Keratinocyte (primary cell): ENCODE results near the gene RHCE. TPM values are rescaled to one million over a fixed set of nuclear protein-coding genes. Genes with fewer than 3 reads are reported as not detected.

Experiments used
- DNase-seq: peaks from one replicate; pipeline ENCODE4 v3.0.0-alpha.2; 2011; ENCODE audit warnings: low read depth, missing footprints, low spot score
- FAIRE-seq: peaks from 2 replicates; lab custom pipeline; 2011; peaks lifted over from hg19 to GRCh38; lab: Jason Lieb, UNC
- H2AFZ ChIP-seq: 2 replicates; pipeline ENCODE4 v1.6.0; 2012; ENCODE audit warnings: low read length, control low read depth, inconsistent platforms; ENCODE audit not compliant: control insufficient read depth
- H3K27ac ChIP-seq: 2 replicates; pipeline ENCODE4 v1.5.1; 2011; ENCODE audit warnings: low read length; ENCODE audit not compliant: control insufficient read depth, insufficient read depth
- H3K27me3 ChIP-seq: 3 replicates; pipeline ENCODE4 v1.6.0; 2011; ENCODE audit warnings: low read length; ENCODE audit not compliant: control insufficient read depth, insufficient read depth; ENCODE audit errors: extremely low read depth
- H3K36me3 ChIP-seq, 2 experiments: 2 replicates in 1 of 2; 3 replicates in 1 of 2; pipeline ENCODE4 v1.5.1; 2011; ENCODE audit warnings: low read length in 2 of 2, mild to moderate bottlenecking in 1 of 2; ENCODE audit not compliant: control insufficient read depth in 2 of 2, insufficient read depth in 2 of 2; ENCODE audit errors: extremely low read depth in 1 of 2
- H3K4me1 ChIP-seq: 3 replicates; pipeline ENCODE4 v1.5.1; 2011; ENCODE audit warnings: low read length; ENCODE audit not compliant: control insufficient read depth, insufficient read depth; ENCODE audit errors: extremely low read depth
- H3K4me2 ChIP-seq: 3 replicates; pipeline ENCODE4 v1.6.0; 2011; ENCODE audit warnings: low read depth, low read length; ENCODE audit not compliant: control insufficient read depth, insufficient read depth; ENCODE audit errors: extremely low read depth
- H3K4me3 ChIP-seq, 3 experiments: fragments of 200-600 bp in 1 of 3; sonication (generic) in 1 of 3; 2 replicates in 2 of 3; 3 replicates in 1 of 3; pipeline ENCODE4 v1.5.1; 2011 to 2016; ENCODE audit warnings: low read length in 3 of 3, mild to moderate bottlenecking in 3 of 3, control low read depth in 2 of 3, inconsistent platforms in 1 of 3, low read depth in 1 of 3, mixed read lengths in 1 of 3, mixed run types in 1 of 3, moderate library complexity in 1 of 3; ENCODE audit not compliant: control insufficient read depth in 2 of 3, insufficient read depth in 2 of 3; ENCODE audit errors: extremely low read depth in 1 of 3
- H3K79me2 ChIP-seq: 2 replicates; pipeline ENCODE4 v1.6.0; 2012; ENCODE audit warnings: low read length; ENCODE audit not compliant: control insufficient read depth, insufficient read depth
- H3K9ac ChIP-seq: 3 replicates; pipeline ENCODE4 v1.6.0; 2011; ENCODE audit warnings: low read length; ENCODE audit not compliant: control insufficient read depth, insufficient read depth; ENCODE audit errors: extremely low read depth
- H3K9me1 ChIP-seq: 3 replicates; pipeline ENCODE4 v1.6.0; 2011; ENCODE audit warnings: low read length; ENCODE audit not compliant: control insufficient read depth, insufficient read depth; ENCODE audit errors: extremely low read depth
- H3K9me3 ChIP-seq: 2 replicates; pipeline ENCODE4 v1.5.1; 2012; ENCODE audit warnings: low read depth, low read length; ENCODE audit not compliant: control insufficient read depth
- H4K20me1 ChIP-seq: 3 replicates; pipeline ENCODE4 v1.6.0; 2011; ENCODE audit warnings: low read length; ENCODE audit not compliant: control insufficient read depth, insufficient read depth; ENCODE audit errors: extremely low read depth
- CTCF ChIP-seq, 3 experiments: IDR thresholded peaks in 1 of 3; conservative IDR thresholded peaks in 1 of 3; optimal IDR thresholded peaks in 1 of 3; 2 replicates in 2 of 3; 3 replicates in 1 of 3; pipeline versions ENCODE3 to v1.5.1; 2011; ENCODE audit warnings: low read length in 3 of 3, mild to moderate bottlenecking in 3 of 3, moderate library complexity in 2 of 3, control low read depth in 1 of 3, inconsistent platforms in 1 of 3; ENCODE audit not compliant: insufficient read depth in 2 of 3; ENCODE audit errors: extremely low read depth in 1 of 3
- EZH2 ChIP-seq: IDR thresholded peaks from one replicate; pipeline ENCODE4 v1.6.1; 2012; ENCODE audit warnings: inconsistent platforms, mild to moderate bottlenecking, low read length, moderate library complexity
- dilution Hi-C: fragments of 300-500 bp; cut with MboI; formaldehyde crosslinking; loops from one replicate; pipeline ENCODE4 v1.7.0; 2020; ENCODE audit warnings: low sequenced_read_pairs; ENCODE audit not compliant: extremely low pct_ligation_motif_present
- polyA plus RNA-seq, 5 experiments: library from polyadenylated mRNA; depleted of rRNA in 3 of 5; stranded (reverse) in 3 of 5; stranded (forward) in 1 of 5; unstranded in 1 of 5; fragments of >200 nt; gene quantifications; 1 replicate in 1 of 5; 2 replicates in 3 of 5; 3 replicates in 1 of 5; pipeline versions ENCODE4 v1.2.1 to v1.2.3, GENCODE V29; 2011 to 2012; ENCODE audit warnings: missing spikeins in 2 of 5, low read depth in 1 of 5, low replicate concordance in 1 of 5

Gene RHCE
- polyA plus RNA-seq, 1 donor (not counting 4 experiments of a cell fraction or from before 2014, with no cell fraction given): 0.20 TPM

- no peak for FAIRE-seq
- Histone ChIP-seq H3K9me1 (peaks cover 2% of the 10 kb centered on the region), H3K27me3 (no peaks in the 10 kb centered on the region), H3K36me3 (peaks cover 10 to 16% of the 10 kb centered on the region in 2 experiments), H3K27ac (peak overlapping the region; percentile 22), H3K9me3 (no peaks in the 10 kb centered on the region), H3K4me3 (no peak overlapping the region), H3K4me1 (peaks cover 23% of the 10 kb centered on the region), H3K79me2 (no peaks in the 10 kb centered on the region), H2AFZ (no peak overlapping the region), H3K4me2 (peak overlapping the region; percentile 17), H4K20me1 (no peaks in the 10 kb centered on the region), H3K9ac (peak overlapping the region; percentile 11)
- DNase-seq: no peak
- no peak for TF ChIP-seq EZH2
- no peak for TF ChIP-seq CTCF (optimal IDR thresholded peaks at IDR 0.05 in 1 of 3, IDR thresholded peaks at IDR 0.05 in 1 of 3, conservative IDR thresholded peaks at IDR 0.05 in 1 of 3; ENCODE audit: extremely low read depth in 1 of 3, insufficient read depth in 2 of 3, low read length in 3 of 3)
- dilution Hi-C loops: no loop called here
Measured at GRCh38 chr1:25355841-25356395, 64.7 kb downstream of the RHCE start.

GRCh38 chr1:25349606-25350005, 71.0 kb downstream of the RHCE start:
- H3K4me3 ChIP-seq: no peak overlapping the region
- no peak overlapping the region for H2AFZ ChIP-seq
- TF ChIP-seq CTCF (optimal IDR thresholded peaks at IDR 0.05 in 1 of 3, IDR thresholded peaks at IDR 0.05 in 1 of 3, conservative IDR thresholded peaks at IDR 0.05 in 1 of 3; ENCODE audit: extremely low read depth in 1 of 3, insufficient read depth in 2 of 3, low read length in 3 of 3) (no peak), EZH2 (no peak)
- dilution Hi-C loops: no loop called here
- H3K9me3 ChIP-seq: no peaks in the 10 kb centered on the region
- no peak for FAIRE-seq
- H3K4me2 ChIP-seq: no peak overlapping the region
- H3K9ac ChIP-seq: no peak overlapping the region
- peaks cover 2% of the 10 kb centered on the region for H3K9me1 ChIP-seq
- H3K36me3 ChIP-seq: peaks cover 8 to 9% of the 10 kb centered on the region in 2 experiments
- H4K20me1 ChIP-seq: no peaks in the 10 kb centered on the region
- no peak for DNase-seq
- no peak overlapping the region for H3K27ac ChIP-seq
- H3K79me2 ChIP-seq: peaks cover 5% of the 10 kb centered on the region
- H3K4me1 ChIP-seq: peaks cover 10% of the 10 kb centered on the region
- no peaks in the 10 kb centered on the region for H3K27me3 ChIP-seq
